ENCODE measurements around the gene SPG7. TPM values are rescaled to one million over a fixed set of nuclear protein-coding genes. Genes with fewer than 3 reads are reported as not detected.

The SPG7 gene
- total and polyA plus RNA-seq, 9 of the 15 experiments (the other 6 are each of a cell fraction or from before 2014, with no cell fraction given) = 5.8 to 89.1 (median 49.4) TPM

- H3K4me3 ChIP-seq = peak overlapping the region; percentile 97
- H3K9me1 ChIP-seq (ENCODE audit: control insufficient read depth, insufficient read depth, low read length) = no peaks in the 10 kb centered on the region
- no peak overlapping the region for H2AFZ ChIP-seq (ENCODE audit: low read depth, low read length)
- peaks cover 38% of the 10 kb centered on the region for H4K20me1 ChIP-seq (replicated peaks; ENCODE audit: control insufficient read depth, insufficient read depth, low read length)
- in situ Hi-C loops (cut with MboI) = no loop called here
- DNase-seq (ENCODE audit: extremely low read depth in 1 of 4, low spot score in 3 of 4) (peak; percentile 67 to 93 (median 72)), ATAC-seq (peak; percentile 61), FAIRE-seq (peak; percentile 74)
- H3K4me1 ChIP-seq (replicated peaks in 1 of 2; ENCODE audit: control insufficient read depth in 2 of 2, insufficient read depth in 2 of 2, low read length in 2 of 2) = peaks cover 35 to 38% of the 10 kb centered on the region in 2 experiments
- peaks cover 23% of the 10 kb centered on the region for H3K36me3 ChIP-seq (ENCODE audit: control insufficient read depth, insufficient read depth, low read length)
- CTCF ChIA-PET (ENCODE audit: low intra/inter-chr PET ratio) = interaction anchor here (0.6 kb wide), 1 partner anchor 8 kb away, joined by 7 read pairs; no protein-coding TSS in a partner anchor
- 0% methylated on average over 27 of the region's 71 CpGs for WGBS (ENCODE audit: insufficient coverage, low coverage, missing lambda C conversion rate)
- H3K79me2 ChIP-seq (ENCODE audit: control insufficient read depth, insufficient read depth, low read length) = peaks cover 84% of the 10 kb centered on the region
- POLR2A ChIA-PET = interaction anchor here (0.6 to 2.0 kb wide), 12 partner anchors 9 to 197 kb away, joined by 3 to 10 read pairs (median 5); no protein-coding TSS in a partner anchor
- no peaks in the 10 kb centered on the region for H3K9me3 ChIP-seq (replicated peaks; ENCODE audit: control insufficient read depth, insufficient read depth, low read depth, low read length)
- H3K27ac ChIP-seq (ENCODE audit: extremely low read depth, low read depth, low read length) = peak overlapping the region; percentile 77
- no TSS peak for BruUV-seq (replicated peaks)
- peak overlapping the region; percentile 84 to 92 for H3K9ac ChIP-seq (ENCODE audit: insufficient read depth in 1 of 2, low read depth in 2 of 2, low read length in 2 of 2)
- intact Hi-C loops (cut with micrococcal nuclease) = loop anchor here (1.0 to 5.0 kb wide), 2 partner anchors 16 to 157 kb away; no protein-coding TSS in a partner anchor
- peak overlapping the region; percentile 76 for H3K4me2 ChIP-seq (ENCODE audit: insufficient read depth, low read length)
- H3K27me3 ChIP-seq (ENCODE audit: control insufficient read depth in 2 of 2, insufficient read depth in 2 of 2, low read length in 2 of 2) = no peaks in the 10 kb centered on the region
- TF ChIP-seq ZNF3 (CRISPR knock-in tag; IDR thresholded peaks at IDR 0.05) (no peak), ARNT (IDR thresholded peaks at IDR 0.05) (peak in 1 of 2 experiments; percentile 72; a peak in 2 of 4 replicates), ESRRA (IDR thresholded peaks at IDR 0.05; ENCODE audit: borderline replicate concordance, low read depth) (0 out of 2 replicates have a peak, but pooled peaks have one; percentile 18), ETV6 (IDR thresholded peaks at IDR 0.05; ENCODE audit: borderline replicate concordance in 1 of 2, low read depth in 2 of 2, low read length in 1 of 2) (0 out of 4 replicates have a peak, but pooled peaks of 1 of the 2 experiments have one; percentile 20), ETV6 (CRISPR knock-in tag; IDR thresholded peaks at IDR 0.05; ENCODE audit: borderline replicate concordance) (no peak), PHF21A (IDR thresholded peaks at IDR 0.05; ENCODE audit: borderline replicate concordance, low read depth) (0 out of 2 replicates have a peak, but pooled peaks have one; percentile 9), ZBTB2 (IDR thresholded peaks at IDR 0.05) (peak; percentile 55; the same call in 1 of the 2 replicates), ZBTB11 (CRISPR knock-in tag; IDR thresholded peaks at IDR 0.05) (peak in 1 of 3 experiments; percentile 14; a peak in 1 of 6 replicates), RBBP5 (IDR thresholded peaks at IDR 0.05; ENCODE audit: borderline replicate concordance, insufficient read depth, low read length, poor library complexity, severe bottlenecking) (peak; percentile 50), KAT2B (IDR thresholded peaks at IDR 0.05; ENCODE audit: low read depth, low read length) (no peak), NRF1 (conservative IDR thresholded peaks at IDR 0.05 in 1 of 2, IDR thresholded peaks at IDR 0.05 in 1 of 2) (peak; percentile 91 to 92), TRIM24 (IDR thresholded peaks at IDR 0.05) (peak; percentile 45 to 59; a peak in 3 of 4 replicates), FOXA1 (IDR thresholded peaks at IDR 0.05; ENCODE audit: borderline replicate concordance) (no peak), KDM1A (IDR thresholded peaks at IDR 0.05) (peak in 1 of 2 experiments; percentile 15; a peak in 1 of 4 replicates), ETV5 (CRISPR knock-in tag; IDR thresholded peaks at IDR 0.05; ENCODE audit: low read depth) (peak; percentile 45; the same call in 1 of the 2 replicates), ZNF239 (CRISPR knock-in tag; IDR thresholded peaks at IDR 0.05) (no peak)
Observed at GRCh38 chr16:89489040-89489897, 18.9 kb upstream of the SPG7 start.
